OCI-LY1 (cell line): Measurements from ENCODE around the gene EYA2.

ENCODE experiments used
- CTCF ChIP-seq: fragments of 200-600 bp; sonication (generic), shearing (Covaris generic); IDR thresholded peaks from 2 replicates; pipeline ENCODE4 v1.5.1; 2017; ENCODE audit warnings: mild to moderate bottlenecking, antibody characterized with exemption, low read length, moderate library complexity, mixed read lengths
- EZH2 ChIP-seq: fragments of 200-600 bp; sonication (generic), shearing (Covaris generic); IDR thresholded peaks from 2 replicates; pipeline ENCODE4 v1.8.0; 2017; ENCODE audit warnings: borderline replicate concordance, mixed run types, mild to moderate bottlenecking, antibody characterized with exemption, low read length, moderate library complexity, mixed read lengths

GRCh38 chr20:47228654-47229053 is 334.0 kb downstream of the EYA2 start:
- TF ChIP-seq CTCF = no peak
- no peak for TF ChIP-seq EZH2
